Neuronal stem cell (in vitro differentiated cells): Measurements from ENCODE around the gene QPCT.

Experiments used
- DNase-seq: peaks from one replicate; pipeline ENCODE4 v3.0.0-alpha.2; 2013; ENCODE audit warnings: low spot score
- H2AFZ ChIP-seq: one replicate; pipeline ENCODE4 v1.6.1; 2013; ENCODE audit warnings: mild to moderate bottlenecking, low read length, inconsistent platforms
- H2AK5ac ChIP-seq: 2 replicates; pipeline ENCODE4 v1.6.1; 2013; ENCODE audit warnings: low read depth, mild to moderate bottlenecking, inconsistent platforms, low read length, moderate library complexity, mixed read lengths
- H2BK120ac ChIP-seq: 2 replicates; pipeline ENCODE4 v1.6.1; 2013; ENCODE audit warnings: low read depth, mild to moderate bottlenecking, inconsistent platforms, low read length, moderate library complexity, mixed read lengths
- H2BK12ac ChIP-seq: one replicate; pipeline ENCODE4 v1.6.1; 2013; ENCODE audit warnings: low read length, inconsistent platforms
- H2BK15ac ChIP-seq: 2 replicates; pipeline ENCODE4 v1.6.1; 2013; ENCODE audit warnings: mild to moderate bottlenecking, low read length, inconsistent platforms, mixed read lengths
- H2BK5ac ChIP-seq: one replicate; pipeline ENCODE4 v1.6.1; 2013; ENCODE audit warnings: inconsistent platforms, mild to moderate bottlenecking, low read length, moderate library complexity
- H3K14ac ChIP-seq: one replicate; pipeline ENCODE4 v1.6.1; 2013; ENCODE audit warnings: low read length, inconsistent platforms
- H3K18ac ChIP-seq: 2 replicates; pipeline ENCODE4 v1.6.1; 2013; ENCODE audit warnings: low read length, inconsistent platforms
- H3K23ac ChIP-seq: 2 replicates; pipeline ENCODE4 v1.6.1; 2013; ENCODE audit warnings: low read depth, mild to moderate bottlenecking, mixed read lengths, low read length, inconsistent platforms; ENCODE audit not compliant: poor library complexity
- H3K27ac ChIP-seq: replicated peaks from 3 replicates; pipeline ENCODE4 v1.5.1; 2013; ENCODE audit warnings: low read length, inconsistent platforms
- H3K27me3 ChIP-seq, 3 experiments: 2 replicates each; pipeline ENCODE4 v1.6.1; 2013; ENCODE audit warnings: low read length in 3 of 3, mild to moderate bottlenecking in 2 of 3, inconsistent platforms in 1 of 3, low read depth in 1 of 3, mixed read lengths in 1 of 3, moderate library complexity in 1 of 3; ENCODE audit not compliant: control insufficient read depth in 3 of 3, insufficient read depth in 3 of 3
- H3K36me3 ChIP-seq, 2 donors: replicated peaks in 1 of 2; 2 replicates each; pipeline ENCODE4 v1.6.1; 2013; ENCODE audit warnings: low read length in 2 of 2; ENCODE audit not compliant: control insufficient read depth in 2 of 2, insufficient read depth in 2 of 2
- H3K4ac ChIP-seq: 2 replicates; pipeline ENCODE4 v1.6.1; 2013; ENCODE audit warnings: inconsistent platforms, mild to moderate bottlenecking, low read length, moderate library complexity
- H3K4me1 ChIP-seq, 2 donors: 1 replicate in 1 of 2; 2 replicates in 1 of 2; pipeline ENCODE4 v1.6.1; 2013; ENCODE audit warnings: low read length in 2 of 2, low read depth in 1 of 2; ENCODE audit not compliant: control insufficient read depth in 2 of 2, insufficient read depth in 1 of 2
- H3K4me2 ChIP-seq: one replicate; pipeline ENCODE4 v1.6.1; 2013; ENCODE audit warnings: mild to moderate bottlenecking, low read length, inconsistent platforms; ENCODE audit not compliant: insufficient read depth, poor library complexity, severe bottlenecking
- H3K4me3 ChIP-seq, 2 donors: 2 replicates each; pipeline ENCODE4 v1.5.1; 2013; ENCODE audit warnings: low read length in 2 of 2, mild to moderate bottlenecking in 2 of 2, inconsistent platforms in 1 of 2, moderate library complexity in 1 of 2
- H3K79me1 ChIP-seq: one replicate; pipeline ENCODE4 v1.6.1; 2013; ENCODE audit warnings: low read depth, mild to moderate bottlenecking, inconsistent platforms, low read length, moderate library complexity
- H3K9ac ChIP-seq: one replicate; pipeline ENCODE4 v1.6.1; 2013; ENCODE audit warnings: mild to moderate bottlenecking, low read depth, low read length, inconsistent platforms; ENCODE audit not compliant: poor library complexity
- H3K9me3 ChIP-seq, 2 donors: replicated peaks in 1 of 2; 2 replicates each; pipeline versions ENCODE3 to v1.6.1; 2013; ENCODE audit warnings: low read length in 2 of 2, mild to moderate bottlenecking in 2 of 2, inconsistent platforms in 1 of 2, low read depth in 1 of 2, mixed read lengths in 1 of 2, moderate library complexity in 1 of 2; ENCODE audit not compliant: control insufficient read depth in 2 of 2, insufficient read depth in 1 of 2
- H4K8ac ChIP-seq: one replicate; pipeline ENCODE4 v1.6.1; 2013; ENCODE audit warnings: low read depth, mild to moderate bottlenecking, inconsistent platforms, low read length, moderate library complexity
- H4K91ac ChIP-seq: one replicate; pipeline ENCODE4 v1.6.1; 2013; ENCODE audit warnings: low read length, low read depth, mild to moderate bottlenecking, inconsistent platforms; ENCODE audit not compliant: poor library complexity
- WGBS, 2 donors: extraction: QIAGEN DNeasy Blood & Tissue Kit; methylation state at CpG; one replicate each; pipeline ENCODE4 v1.1.7; 2013; ENCODE audit warnings: missing lambda C conversion rate in 2 of 2, mixed read lengths in 1 of 2; ENCODE audit not compliant: insufficient read length in 2 of 2, insufficient replicate concordance in 1 of 2; ENCODE audit errors: extremely low coverage in 2 of 2; 5-methylcytosine and 5-hydroxymethylcytosine counted together

Gene QPCT

DNA sequence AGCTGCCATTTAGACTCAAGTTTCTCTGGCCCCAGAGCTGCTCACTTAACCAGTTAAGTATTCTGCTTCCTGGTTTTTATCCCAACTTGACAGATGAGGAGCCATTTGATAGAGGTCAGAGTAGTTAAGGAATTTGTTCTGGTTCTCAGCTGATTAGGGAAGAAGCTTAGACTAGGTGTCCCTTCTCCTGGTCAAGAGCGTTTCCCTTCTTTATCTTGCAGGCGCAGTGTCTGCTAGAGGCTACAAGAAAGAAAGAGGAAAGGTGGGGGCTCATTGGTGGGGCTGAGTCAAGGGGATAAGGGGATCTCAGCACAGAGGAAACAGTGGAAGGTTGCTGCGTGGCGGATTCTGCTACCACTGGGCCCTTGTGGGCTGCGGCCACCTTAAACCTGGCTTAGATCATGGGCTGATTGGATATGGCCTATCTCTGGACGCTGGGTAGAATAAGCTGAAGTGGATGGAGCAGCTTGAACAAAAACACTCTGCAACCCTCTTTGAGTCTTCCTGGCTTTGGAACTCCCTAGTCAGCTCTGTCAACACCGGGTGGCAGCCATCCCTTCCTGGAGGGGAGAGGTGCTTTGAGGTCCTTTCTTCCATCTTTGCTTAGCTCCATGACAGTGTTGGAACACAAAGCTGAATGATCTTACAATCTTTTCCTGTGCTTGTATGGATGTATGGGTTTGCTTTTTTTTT lies 70.8 kb downstream of the QPCT start:
- no peak for DNase-seq

DNA sequence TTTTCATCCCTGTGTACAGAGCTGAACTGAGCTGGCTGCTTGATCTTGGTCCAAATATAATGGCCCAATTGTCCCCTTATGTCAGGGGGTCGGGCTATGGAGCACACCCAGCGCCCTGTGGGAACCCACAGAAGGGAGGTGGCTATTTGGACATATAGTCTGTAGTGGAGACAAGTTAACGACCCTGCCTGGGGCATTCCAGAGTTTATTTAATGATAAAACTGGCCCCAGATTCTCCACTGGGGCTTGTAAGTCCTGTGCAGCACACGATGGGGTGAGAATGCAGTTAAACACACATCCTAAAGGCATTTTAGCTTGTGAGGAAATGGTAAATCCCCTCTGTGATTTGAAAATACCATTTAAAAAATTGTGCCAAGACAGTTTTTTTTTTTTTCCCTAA lies 72.9 kb downstream of the QPCT start:
- Histone ChIP-seq H3K4ac (no peak overlapping the region), H3K9ac (no peak overlapping the region), H3K4me1 (no peaks in the 10 kb centered on the region), H4K8ac (no peak overlapping the region), H3K23ac (no peak overlapping the region), H3K14ac (no peak overlapping the region), H3K4me3 (no peak overlapping the region), H2BK5ac (no peak overlapping the region), H3K79me1 (no peaks in the 10 kb centered on the region), H3K18ac (no peak overlapping the region), H2AFZ (no peak overlapping the region), H4K91ac (no peak overlapping the region), H2BK12ac (no peak overlapping the region), H3K27ac (no peak overlapping the region), H3K4me2 (no peak overlapping the region), H3K27me3 (no peaks in the 10 kb centered on the region), H3K9me3 (no peaks in the 10 kb centered on the region), H2BK15ac (no peak overlapping the region), H2AK5ac (no peak overlapping the region), H2BK120ac (no peak overlapping the region), H3K36me3 (no peaks in the 10 kb centered on the region)
- DNase-seq: no peak
- no CpG with 5 or more reads among the region's 4 CpGs for WGBS, 2 donors

More for the DNA sequence above, 70.8 kb downstream of the QPCT start:
- Histone ChIP-seq H2AK5ac (no peak overlapping the region), H3K4me3 (no peak overlapping the region), H2BK12ac (no peak overlapping the region), H3K27ac (no peak overlapping the region), H3K14ac (no peak overlapping the region), H3K36me3 (no peaks in the 10 kb centered on the region), H3K9ac (no peak overlapping the region), H2AFZ (peak overlapping the region; percentile 18), H3K4me1 (no peaks in the 10 kb centered on the region), H2BK15ac (no peak overlapping the region), H3K27me3 (no peaks in the 10 kb centered on the region), H2BK5ac (no peak overlapping the region), H4K91ac (no peak overlapping the region), H3K23ac (no peak overlapping the region), H3K18ac (no peak overlapping the region), H3K79me1 (no peaks in the 10 kb centered on the region), H3K4ac (no peak overlapping the region), H3K4me2 (no peak overlapping the region), H2BK120ac (no peak overlapping the region), H4K8ac (no peak overlapping the region), H3K9me3 (no peaks in the 10 kb centered on the region)
- no CpG with 5 or more reads among the region's 7 CpGs for WGBS, 2 donors

DNA sequence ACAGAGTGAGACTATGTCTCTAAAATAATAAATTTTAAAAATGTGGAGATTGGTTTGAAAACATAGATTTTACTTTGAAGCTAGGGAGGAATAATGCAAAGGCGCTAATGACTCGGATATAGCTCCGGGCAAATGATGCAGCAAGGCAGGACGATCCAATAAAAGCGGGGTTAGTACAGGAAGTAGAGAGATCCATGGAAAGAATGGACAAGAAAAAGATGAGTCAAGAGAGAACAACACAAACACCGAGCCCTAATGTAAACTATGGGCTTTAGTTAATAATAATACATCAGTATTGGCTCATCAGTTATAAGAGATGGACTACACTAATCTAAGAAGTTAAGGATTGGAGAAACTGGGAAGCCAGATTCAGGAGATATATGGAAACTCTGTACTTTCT lies 74.5 kb downstream of the QPCT start:
- no peaks in the 10 kb centered on the region for H3K27me3 ChIP-seq
- DNase-seq: no peak
- no peaks in the 10 kb centered on the region for H3K36me3 ChIP-seq
- no peaks in the 10 kb centered on the region for H3K9me3 ChIP-seq
- no peak overlapping the region for H3K4me2 ChIP-seq
- no peak overlapping the region for H4K8ac ChIP-seq
- H2AK5ac ChIP-seq: no peak overlapping the region
- H3K4ac ChIP-seq: no peak overlapping the region
- no peak overlapping the region for H2BK12ac ChIP-seq
- H3K9ac ChIP-seq: no peak overlapping the region
- H3K4me1 ChIP-seq: no peaks in the 10 kb centered on the region
- no peak overlapping the region for H2BK5ac ChIP-seq
- no CpG with 5 or more reads among the region's 6 CpGs for WGBS, 2 donors
- no peak overlapping the region for H3K23ac ChIP-seq
- H3K79me1 ChIP-seq: no peaks in the 10 kb centered on the region
- H2BK120ac ChIP-seq: no peak overlapping the region
- H2BK15ac ChIP-seq: no peak overlapping the region
- no peak overlapping the region for H2AFZ ChIP-seq
- no peak overlapping the region for H3K18ac ChIP-seq
- no peak overlapping the region for H3K14ac ChIP-seq
- no peak overlapping the region for H4K91ac ChIP-seq
- H3K4me3 ChIP-seq: no peak overlapping the region
- H3K27ac ChIP-seq: no peak overlapping the region

DNA sequence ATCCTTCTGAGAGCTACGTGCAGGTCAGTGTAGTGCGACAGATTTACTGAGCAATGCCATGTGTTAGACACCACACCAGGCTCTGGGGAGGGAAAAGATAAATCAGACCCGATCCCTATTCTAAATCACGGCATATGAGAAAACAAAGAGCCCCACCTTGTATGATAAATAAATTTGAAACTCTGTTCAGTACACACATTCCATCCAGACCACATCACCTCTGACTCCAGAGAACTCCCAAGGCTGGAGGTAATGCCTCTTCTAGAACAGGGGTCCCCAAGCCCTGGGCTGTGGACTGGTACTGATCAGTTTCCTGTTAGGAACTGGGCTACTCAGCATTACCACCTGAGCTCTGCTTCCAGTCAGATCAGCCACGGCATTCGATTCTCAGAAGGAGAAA lies 77.3 kb downstream of the QPCT start:
- WGBS, 2 donors: no CpG with 5 or more reads among the region's 6 CpGs
- Histone ChIP-seq H3K4me1 (no peaks in the 10 kb centered on the region), H2BK5ac (no peak overlapping the region), H3K9me3 (no peaks in the 10 kb centered on the region), H3K4me2 (no peak overlapping the region), H3K36me3 (no peaks in the 10 kb centered on the region), H2AK5ac (no peak overlapping the region), H3K79me1 (no peaks in the 10 kb centered on the region), H3K27ac (no peak overlapping the region), H3K14ac (no peak overlapping the region), H3K4ac (no peak overlapping the region), H4K91ac (no peak overlapping the region), H3K23ac (no peak overlapping the region), H2BK15ac (no peak overlapping the region), H3K9ac (no peak overlapping the region), H2BK120ac (no peak overlapping the region), H4K8ac (no peak overlapping the region), H2AFZ (no peak overlapping the region), H3K27me3 (no peaks in the 10 kb centered on the region), H2BK12ac (no peak overlapping the region), H3K18ac (no peak overlapping the region), H3K4me3 (no peak overlapping the region)
- DNase-seq: no peak
